Fibroblast of skin of abdomen (primary cell): ENCODE data around the gene TCF4.

Experiments used
- DNase-seq: peaks from one replicate; pipeline ENCODE4 v3.0.0-alpha.2; 2013

The TCF4 gene

DNA sequence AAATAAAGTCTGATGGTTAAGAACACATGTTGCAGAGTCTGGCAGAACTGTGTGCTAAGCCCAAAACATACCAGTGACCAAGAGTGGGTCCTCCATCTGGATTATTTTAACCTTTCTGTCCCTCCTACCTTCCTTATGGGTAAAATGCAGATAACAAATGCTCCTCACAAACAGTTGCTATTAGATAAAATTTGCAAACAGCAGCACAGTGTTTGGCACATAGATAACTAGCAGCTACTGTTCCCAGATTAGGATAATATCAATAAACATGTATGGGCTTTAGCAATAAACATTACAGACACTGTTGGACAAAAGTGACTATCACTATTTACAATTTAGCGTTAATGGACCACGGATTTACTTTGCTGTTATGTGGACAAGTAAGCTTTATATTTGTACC, 154.9 kb downstream of the TCF4 start:
- no peak for DNase-seq

GRCh38 chr18:55432307-55433040, 155.5 kb downstream of the TCF4 start:
- no peak for DNase-seq

DNA sequence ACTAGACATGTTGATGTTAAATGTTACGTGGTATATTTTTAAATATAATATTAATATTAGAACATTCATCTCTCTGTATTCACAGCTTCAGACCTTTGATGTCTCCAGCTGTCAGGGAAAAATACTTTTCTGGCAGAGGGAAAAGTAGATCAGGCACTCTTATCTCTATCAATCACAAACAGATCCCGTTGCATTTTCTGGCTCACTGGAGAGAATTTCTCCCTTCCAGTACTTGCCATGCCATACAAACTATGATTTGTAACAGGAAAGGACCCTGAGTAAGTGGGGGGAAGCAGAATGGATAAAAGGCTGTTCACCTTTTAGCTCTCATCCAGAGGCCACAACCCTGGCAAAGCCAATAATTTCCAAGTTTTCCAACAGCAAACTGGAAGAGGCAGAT, 158.0 kb downstream of the TCF4 start:
- no peak for DNase-seq

DNA sequence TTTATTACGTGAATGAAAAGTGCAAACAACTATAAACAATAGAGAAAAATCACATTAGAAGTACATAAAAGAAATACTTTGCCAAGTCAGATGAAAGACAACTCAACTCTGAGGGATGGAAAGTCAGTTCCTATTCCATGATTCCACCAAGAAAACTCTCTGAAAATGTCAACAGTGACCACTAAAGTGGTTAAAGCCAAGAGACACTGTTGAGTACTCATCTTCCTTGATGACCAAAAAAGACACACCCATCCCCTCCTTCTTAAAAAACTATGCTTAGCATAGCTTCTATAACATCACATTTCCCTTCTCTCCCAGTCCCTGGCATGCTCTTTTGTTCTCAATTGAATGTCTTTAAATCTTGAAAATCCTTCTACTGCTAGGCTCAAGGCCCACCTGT, 160.0 kb downstream of the TCF4 start:
- DNase-seq, result peak; percentile 43

DNA sequence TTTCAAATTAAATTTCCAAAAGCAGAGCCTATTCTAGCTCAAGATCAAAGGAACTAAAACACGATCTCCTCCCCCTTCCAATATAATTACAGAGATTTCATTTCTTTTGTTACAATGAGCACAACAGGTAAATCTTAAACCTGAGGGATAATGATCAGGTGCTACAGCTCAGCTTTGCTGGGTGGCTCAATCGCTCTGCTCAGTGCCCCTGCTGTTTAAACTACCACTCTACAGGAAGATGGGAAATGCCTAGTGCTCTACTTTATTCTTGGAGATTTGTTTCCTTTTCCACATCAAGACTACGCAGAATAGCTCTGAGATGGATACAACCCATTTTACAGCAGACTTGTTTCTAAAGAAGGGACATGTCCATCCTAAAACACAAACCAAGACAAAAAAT, 162.3 kb downstream of the TCF4 start:
- DNase-seq, result no peak

- DNase-seq, result peak; percentile 72
These were observed 165.4 kb downstream of the TCF4 start for GRCh38 chr18:55422456-55423180.

GRCh38 chr18:55421615-55422419, 166.2 kb downstream of the TCF4 start:
- DNase-seq, result peak; percentile 84

DNA sequence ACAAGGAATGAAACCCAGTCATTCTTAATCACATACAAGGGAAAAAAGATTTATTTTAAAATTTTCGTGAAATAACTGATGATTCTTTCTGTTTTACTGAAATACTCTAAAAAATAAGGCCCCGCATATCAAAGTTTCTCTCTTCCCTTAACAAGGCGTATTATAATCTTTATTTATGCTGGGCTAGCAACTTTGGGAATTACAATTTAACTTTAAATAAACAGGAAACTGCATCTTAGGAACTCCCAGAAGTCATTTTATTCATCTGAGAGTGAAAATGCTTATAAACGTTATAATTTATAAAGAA, 166.7 kb downstream of the TCF4 start:
- DNase-seq, result no peak

DNA sequence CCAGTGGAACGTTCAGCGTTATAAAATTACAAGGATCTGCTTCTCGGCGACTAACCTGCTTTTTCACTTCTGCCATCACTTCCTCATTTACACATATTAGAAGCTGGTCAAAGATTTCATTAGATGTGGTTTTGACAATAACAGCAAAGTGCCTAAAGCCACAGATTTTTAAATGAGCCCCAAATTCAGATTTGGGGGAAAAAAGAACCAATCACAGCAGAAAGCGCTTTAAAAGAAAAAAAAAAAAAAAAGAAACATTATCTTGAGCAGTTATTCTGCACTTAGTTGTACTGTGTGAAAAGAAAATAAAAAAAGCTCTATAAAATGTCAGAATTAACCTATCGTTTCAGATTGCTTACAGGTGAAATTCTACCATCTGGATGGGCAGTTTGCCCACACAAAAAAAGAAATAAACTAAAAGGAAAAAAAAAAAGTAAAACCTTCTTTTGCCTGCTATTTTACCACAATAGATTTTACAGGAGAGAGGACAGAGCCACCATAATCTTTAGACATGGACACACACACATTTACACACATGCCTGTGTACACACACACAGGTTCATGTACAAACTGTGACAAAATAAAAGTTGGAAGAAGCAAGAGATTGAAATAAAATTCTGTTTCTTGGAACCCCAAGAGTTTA, 167.2 kb downstream of the TCF4 start:
- DNase-seq, result no peak

GRCh38 chr18:55419947-55420664, 167.9 kb downstream of the TCF4 start:
- DNase-seq, result peak; percentile 38

DNA sequence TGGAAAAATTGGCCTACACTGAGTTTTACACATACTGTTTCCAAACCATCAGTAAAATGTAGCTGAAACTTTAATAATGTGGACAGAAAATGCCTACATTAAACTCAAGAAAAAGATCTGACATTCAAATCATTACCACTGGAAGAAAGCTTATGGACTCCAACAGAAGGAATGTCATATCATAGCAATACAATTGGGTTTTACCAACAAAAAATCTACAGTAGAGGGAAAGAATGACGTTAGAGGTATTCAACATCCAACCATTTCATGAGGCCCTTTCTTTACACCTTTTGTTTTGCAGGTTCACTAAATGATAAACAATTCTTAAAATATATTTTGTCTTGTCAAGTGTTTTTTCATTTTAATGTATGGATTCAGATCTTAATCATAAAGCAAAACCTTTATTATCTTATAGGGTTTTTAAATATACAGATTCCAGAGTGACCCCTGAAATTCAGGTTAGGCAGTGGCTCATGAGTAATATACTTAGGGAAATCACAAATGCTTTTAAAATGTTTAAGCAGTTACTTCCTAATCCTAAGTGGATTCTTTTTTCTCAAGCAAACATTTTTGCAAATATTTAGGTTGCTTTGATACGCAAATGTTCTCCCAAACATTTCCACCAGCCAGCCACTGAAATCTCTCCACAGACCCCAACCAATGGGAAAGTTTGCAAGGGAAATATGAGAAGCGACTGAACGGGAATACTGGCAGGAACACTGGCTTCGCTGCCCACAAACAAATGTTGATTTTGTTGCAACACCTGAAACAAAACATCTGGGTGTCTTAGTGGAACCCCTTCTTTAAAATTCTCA, 168.7 kb downstream of the TCF4 start:
- DNase-seq, result peak; percentile 50

- DNase-seq, result no peak
These were observed 169.6 kb downstream of the TCF4 start for GRCh38 chr18:55418439-55418838.

DNA sequence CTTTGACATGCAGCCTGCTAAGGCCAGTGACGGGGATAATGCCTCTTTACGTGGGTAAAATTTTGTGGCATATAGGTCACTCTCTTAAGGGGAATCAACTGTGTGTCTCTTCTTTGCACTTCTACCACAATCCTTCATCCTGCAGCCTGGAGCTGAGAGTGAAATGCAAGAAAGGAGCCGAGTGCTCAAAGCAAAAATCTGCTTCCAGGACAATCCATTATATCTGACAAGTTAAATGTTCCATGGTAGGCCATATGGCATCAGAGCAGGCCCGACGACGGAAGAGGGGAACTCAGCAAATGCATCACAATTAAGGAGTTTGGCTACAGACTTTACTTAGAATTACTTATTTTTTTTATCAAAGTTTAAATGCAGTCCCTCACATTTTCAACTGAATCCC, 171.2 kb downstream of the TCF4 start:
- DNase-seq, result peak; percentile 48

DNA sequence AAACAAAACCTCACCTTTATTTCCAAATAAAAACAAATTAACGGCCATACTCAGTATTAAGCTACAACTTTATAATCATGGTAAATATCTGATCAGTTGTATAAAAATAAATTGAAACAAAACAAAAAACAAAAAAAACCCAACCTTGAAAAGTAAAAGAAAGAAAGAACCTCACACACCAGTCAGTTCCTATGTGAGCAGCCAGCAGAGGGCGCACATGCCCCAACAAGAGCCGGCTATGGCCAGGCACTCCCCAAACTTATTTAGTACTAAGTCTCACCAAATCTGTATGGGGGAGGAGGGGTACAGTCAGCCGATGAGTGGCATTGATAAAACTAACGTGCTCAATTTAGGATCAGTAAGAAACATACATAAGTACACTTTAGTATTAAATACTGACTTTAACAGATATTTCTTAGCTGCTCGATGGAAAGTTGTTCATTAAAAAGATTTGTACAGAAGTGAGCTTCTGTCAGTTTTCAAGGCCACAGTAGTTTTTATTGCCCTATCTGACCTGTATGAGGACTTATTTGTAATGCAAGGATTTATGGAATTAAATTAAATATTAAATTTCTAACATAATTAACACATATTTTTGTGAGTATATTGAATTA, 172.6 kb downstream of the TCF4 start:
- DNase-seq, result peak; percentile 85

DNA sequence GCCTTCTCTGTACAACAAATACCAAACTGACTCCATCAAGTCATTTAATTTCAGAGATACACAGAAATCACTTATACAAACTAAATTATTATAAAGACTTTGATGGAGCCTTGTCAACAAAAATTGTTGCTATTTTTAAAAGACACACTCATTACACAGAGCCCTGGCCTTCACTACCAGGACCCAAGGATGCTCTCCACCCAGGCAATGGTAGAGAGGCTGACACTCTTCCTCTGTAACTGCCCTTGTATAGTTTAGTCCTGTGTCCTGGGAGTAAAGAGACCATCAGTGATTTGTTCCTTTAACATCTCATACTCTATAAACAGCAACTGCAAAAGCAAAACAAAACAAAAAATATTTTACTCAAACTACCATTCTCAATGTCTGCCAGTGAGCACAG, 173.5 kb downstream of the TCF4 start:
- no peak for DNase-seq

GRCh38 chr18:55413474-55413873, 174.5 kb downstream of the TCF4 start:
- DNase-seq, result peak; percentile 56

DNA sequence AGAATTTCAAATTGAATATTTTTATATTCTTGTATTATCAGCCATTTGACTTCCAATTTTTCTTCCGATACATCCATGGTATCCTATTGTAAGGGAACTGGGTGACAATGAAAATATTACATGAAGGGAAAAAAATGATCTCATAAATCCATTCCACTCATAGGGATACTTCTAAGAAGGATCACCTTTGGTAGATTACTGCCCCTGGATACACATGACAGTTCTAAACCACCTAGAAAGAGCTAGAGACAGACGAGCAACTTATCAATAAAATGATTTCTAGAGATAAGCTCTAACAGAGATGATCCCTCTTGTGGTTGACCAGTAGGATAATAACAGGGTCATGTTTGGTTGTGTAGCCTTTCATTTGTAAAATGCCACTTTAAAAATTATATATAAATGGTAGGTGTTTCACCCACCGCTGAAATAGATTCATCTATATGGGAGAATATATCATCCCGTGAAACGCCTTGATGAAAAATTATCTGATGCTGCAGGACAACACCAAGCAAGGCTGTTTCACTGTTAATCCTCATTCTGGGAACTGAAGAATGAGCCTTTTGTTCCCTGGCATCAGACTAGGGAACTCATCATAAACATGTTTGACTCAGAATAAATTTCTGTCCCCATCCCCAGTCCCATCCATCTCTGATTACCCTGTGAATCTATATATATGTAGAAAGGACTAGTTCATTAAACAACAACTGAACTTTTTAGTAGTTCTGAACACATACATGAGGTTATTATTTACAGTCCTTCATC, 180.0 kb downstream of the TCF4 start:
- DNase-seq, result no peak

GRCh38 chr18:55407191-55407590, 180.8 kb downstream of the TCF4 start:
- DNase-seq, result no peak

DNA sequence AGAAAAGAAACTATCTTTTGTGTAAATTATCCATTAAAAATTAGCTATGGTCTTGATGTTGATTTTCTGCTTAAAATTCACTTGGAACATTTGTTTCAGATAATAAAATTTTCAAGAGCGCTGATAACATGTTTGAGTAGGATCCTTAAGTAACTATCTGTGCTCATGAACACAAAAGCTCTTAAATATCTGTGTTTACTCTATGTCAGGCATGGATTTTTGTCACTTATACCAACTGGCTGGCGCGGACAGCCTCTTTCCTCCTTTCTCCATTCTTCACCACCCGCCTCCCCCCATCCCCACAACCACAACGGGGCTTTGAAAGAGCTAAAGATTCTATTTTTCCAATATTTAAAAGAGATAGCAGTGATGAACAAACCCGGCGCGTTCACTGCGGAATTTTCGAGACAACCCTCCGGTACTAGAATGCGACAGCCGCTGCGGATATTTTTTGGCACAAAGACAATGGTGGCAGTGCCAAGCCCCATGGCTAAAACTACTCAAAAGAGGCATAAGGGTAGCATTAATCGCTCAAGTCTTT, 181.5 kb downstream of the TCF4 start:
- no peak for DNase-seq

GRCh38 chr18:55405893-55406406, 182.0 kb downstream of the TCF4 start:
- peak; percentile 96 for DNase-seq
